Measurements from ENCODE around the gene PRKCH. TPM values are rescaled to one million over a fixed set of nuclear protein-coding genes. Genes with fewer than 3 reads are reported as not detected.

PRKCH gene
- total RNA-seq, 2 donors from 2014 or later, result 18.2 to 82.4 TPM

DNA sequence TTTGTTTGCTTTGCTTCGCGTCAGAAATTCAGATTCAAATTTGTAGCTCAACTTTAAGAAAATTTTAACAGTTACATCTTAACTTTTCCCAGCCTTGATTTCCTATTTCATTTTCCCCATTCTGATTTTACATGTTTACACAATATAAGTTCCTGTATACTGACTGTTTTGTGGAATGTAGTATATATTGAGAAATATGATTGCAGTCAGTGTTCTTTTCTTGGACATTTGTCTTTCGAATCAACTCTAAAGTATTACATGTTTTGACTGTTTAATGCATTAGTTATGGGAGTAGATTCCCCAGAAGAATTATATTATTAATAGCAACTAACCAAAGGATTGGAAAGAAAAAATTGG lies 48.1 kb downstream of the PRKCH start:
- Histone ChIP-seq H3K27me3 (no peaks in the 10 kb centered on the region), H3K4me1 (no peaks in the 10 kb centered on the region)
- ATAC-seq, result no peak

DNA sequence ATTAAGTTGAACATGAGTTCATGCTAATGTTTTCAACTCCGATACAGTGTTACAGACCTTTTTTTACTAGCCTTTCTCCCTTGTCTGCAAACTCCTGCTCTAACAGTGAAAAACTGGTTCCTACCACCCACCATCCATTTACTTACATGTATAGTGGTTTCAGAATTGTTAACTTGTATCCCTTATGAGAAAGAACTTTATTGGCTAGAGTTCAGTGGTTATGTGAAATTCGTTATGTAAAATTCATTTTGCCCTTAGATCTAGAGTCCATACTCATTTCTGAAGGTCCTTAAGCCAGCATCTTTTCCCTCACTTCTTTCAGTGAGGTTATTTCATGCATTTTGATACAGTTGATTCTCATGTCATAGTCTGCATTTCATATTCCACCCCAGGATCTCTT lies 51.0 kb downstream of the PRKCH start:
- 89 to 93% methylated on average over 2 of the region's 2 CpGs for WGBS, 2 donors
- DNase-seq, result no peak
- no peaks in the 10 kb centered on the region for H3K27me3 ChIP-seq
- no peaks in the 10 kb centered on the region for H3K36me3 ChIP-seq (replicated peaks in 1 of 2; ENCODE audit: insufficient read depth in 1 of 2, low read depth in 2 of 2)
- H3K27ac ChIP-seq, result no peak overlapping the region
- TF ChIP-seq, protein P1, sequence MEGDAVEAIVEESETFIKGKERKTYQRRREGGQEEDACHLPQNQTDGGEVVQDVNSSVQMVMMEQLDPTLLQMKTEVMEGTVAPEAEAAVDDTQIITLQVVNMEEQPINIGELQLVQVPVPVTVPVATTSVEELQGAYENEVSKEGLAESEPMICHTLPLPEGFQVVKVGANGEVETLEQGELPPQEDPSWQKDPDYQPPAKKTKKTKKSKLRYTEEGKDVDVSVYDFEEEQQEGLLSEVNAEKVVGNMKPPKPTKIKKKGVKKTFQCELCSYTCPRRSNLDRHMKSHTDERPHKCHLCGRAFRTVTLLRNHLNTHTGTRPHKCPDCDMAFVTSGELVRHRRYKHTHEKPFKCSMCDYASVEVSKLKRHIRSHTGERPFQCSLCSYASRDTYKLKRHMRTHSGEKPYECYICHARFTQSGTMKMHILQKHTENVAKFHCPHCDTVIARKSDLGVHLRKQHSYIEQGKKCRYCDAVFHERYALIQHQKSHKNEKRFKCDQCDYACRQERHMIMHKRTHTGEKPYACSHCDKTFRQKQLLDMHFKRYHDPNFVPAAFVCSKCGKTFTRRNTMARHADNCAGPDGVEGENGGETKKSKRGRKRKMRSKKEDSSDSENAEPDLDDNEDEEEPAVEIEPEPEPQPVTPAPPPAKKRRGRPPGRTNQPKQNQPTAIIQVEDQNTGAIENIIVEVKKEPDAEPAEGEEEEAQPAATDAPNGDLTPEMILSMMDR (IDR thresholded peaks at IDR 0.05), result no peak
- TF ChIP-seq POLR2A (IDR thresholded peaks at IDR 0.05), result no peak
- no peak for ATAC-seq
- no peak overlapping the region for H3K4me3 ChIP-seq
- intact Hi-C loops (cut with DNase I), result no loop called here
- H3K9me3 ChIP-seq, result peaks cover 0 to 19% (median 0%) of the 10 kb centered on the region in 3 donors
- no peaks in the 10 kb centered on the region for H3K4me1 ChIP-seq

More for the DNA sequence above, 48.1 kb downstream of the PRKCH start:
- 76 to 82% methylated on average over 3 of the region's 3 CpGs for WGBS, 2 donors
- intact Hi-C loops (cut with DNase I), result no loop called here
- Histone ChIP-seq H3K27ac (no peak overlapping the region), H3K9me3 (peaks cover 0 to 14% (median 0%) of the 10 kb centered on the region in 3 donors), H3K36me3 (replicated peaks in 1 of 2; ENCODE audit: insufficient read depth in 1 of 2, low read depth in 2 of 2) (no peaks in the 10 kb centered on the region), H3K4me3 (no peak overlapping the region)
- DNase-seq, result no peak
- no peak for TF ChIP-seq POLR2A (IDR thresholded peaks at IDR 0.05)
- TF ChIP-seq, protein P1 (IDR thresholded peaks at IDR 0.05), result no peak

DNA sequence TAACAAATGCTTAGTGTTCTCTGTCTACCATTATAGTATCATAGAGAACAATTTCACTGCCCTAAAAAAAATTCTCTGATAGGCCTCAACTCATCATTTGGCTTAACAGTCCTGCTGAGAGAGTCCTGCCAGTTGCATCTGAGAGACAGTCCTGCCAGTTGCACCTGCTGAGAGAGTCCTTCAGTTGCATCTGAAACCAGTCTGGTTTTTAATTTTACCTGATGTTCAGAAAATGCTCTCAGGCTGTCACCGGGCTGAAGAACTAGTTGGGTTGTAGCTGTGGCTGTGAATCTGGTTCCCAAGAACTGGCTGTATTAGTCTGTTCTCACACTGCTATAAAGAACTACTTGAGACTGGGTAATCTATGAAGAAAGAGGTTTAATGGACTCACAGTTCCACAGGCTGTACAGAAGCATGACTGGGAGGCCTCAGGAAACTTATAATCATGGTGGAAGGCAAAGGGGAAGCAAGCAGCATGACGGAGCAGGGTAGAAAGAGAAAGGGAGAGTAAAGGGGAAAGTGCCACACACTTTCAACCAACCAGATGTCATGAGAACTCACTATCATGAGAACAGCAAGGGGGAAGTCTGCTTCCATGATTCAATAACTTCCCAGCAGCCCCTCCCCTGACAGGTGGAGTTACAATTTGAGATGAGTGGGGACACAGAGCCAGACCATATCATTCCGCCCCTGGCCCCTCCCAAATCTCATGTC lies 51.6 kb downstream of the PRKCH start:
- no peak for DNase-seq
- Histone ChIP-seq H3K27ac (no peak overlapping the region), H3K36me3 (replicated peaks in 1 of 2; ENCODE audit: insufficient read depth in 1 of 2, low read depth in 2 of 2) (no peaks in the 10 kb centered on the region), H3K4me3 (no peak overlapping the region), H3K9me3 (peaks cover 0 to 19% (median 0%) of the 10 kb centered on the region in 3 donors), H3K27me3 (no peaks in the 10 kb centered on the region), H3K4me1 (no peaks in the 10 kb centered on the region)
- no peak for TF ChIP-seq POLR2A (IDR thresholded peaks at IDR 0.05)
- TF ChIP-seq, protein P1 (IDR thresholded peaks at IDR 0.05), result no peak
- intact Hi-C loops (cut with DNase I), result no loop called here
- 86 to 95% methylated on average over 3 of the region's 3 CpGs for WGBS, 2 donors
- ATAC-seq, result no peak

DNA sequence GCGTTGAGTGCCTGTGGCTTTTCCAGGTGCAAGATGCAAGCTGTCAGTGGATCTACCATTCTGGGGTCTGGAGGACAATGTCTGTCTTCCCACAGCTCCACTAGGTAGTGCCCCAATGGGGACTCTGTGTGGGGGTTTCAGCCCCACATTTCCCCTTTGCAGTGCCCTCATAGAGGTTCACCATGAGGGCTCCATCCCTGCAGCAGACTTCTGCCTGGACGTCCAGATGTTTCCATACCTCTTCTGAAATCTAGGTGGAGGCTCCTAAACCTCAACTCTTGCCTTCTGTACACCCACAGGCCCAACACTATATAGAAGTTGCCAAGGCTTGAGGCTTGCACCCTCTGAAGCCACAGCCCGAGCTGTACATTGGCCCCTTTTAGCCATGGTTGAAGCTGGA lies 52.9 kb downstream of the PRKCH start:
- Histone ChIP-seq H3K4me3 (no peak overlapping the region), H3K36me3 (replicated peaks in 1 of 2; ENCODE audit: insufficient read depth in 1 of 2, low read depth in 2 of 2) (no peaks in the 10 kb centered on the region), H3K9me3 (peaks cover 0 to 19% (median 0%) of the 10 kb centered on the region in 3 donors), H3K27ac (no peak overlapping the region), H3K27me3 (no peaks in the 10 kb centered on the region), H3K4me1 (no peaks in the 10 kb centered on the region)
- intact Hi-C loops (cut with DNase I), result no loop called here
- TF ChIP-seq, protein P1 (IDR thresholded peaks at IDR 0.05), result no peak
- TF ChIP-seq POLR2A (IDR thresholded peaks at IDR 0.05), result no peak
- ATAC-seq (no peak), DNase-seq (no peak)
- WGBS, 2 donors, result 83 to 86% methylated on average over 3 of the region's 3 CpGs

DNA sequence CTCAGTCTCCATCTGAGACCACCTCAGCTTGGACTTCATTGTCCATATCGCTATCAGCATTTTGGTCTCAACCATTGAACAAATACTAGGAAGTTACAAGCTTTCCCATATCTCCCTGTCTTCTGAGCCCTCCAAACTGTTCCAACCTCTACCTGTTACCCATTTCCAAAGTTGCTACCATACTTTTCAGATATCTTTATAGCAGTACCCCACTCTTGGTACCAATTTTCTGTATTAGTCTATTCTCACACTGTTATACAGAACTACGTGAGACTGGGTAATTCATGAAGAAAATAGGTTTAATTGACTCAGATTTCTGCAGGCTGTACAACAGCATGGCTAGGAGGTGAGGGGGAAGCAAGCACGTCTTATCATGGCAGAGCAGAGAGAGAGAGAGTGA lies 53.8 kb downstream of the PRKCH start:
- peaks cover 0 to 19% (median 0%) of the 10 kb centered on the region in 3 donors for H3K9me3 ChIP-seq
- TF ChIP-seq POLR2A (IDR thresholded peaks at IDR 0.05), result no peak
- no peak for ATAC-seq
- WGBS, 2 donors, result 93 to 97% methylated on average over 3 of the region's 3 CpGs
- H3K4me3 ChIP-seq, result no peak overlapping the region
- intact Hi-C loops (cut with DNase I), result no loop called here
- no peaks in the 10 kb centered on the region for H3K27me3 ChIP-seq
- H3K27ac ChIP-seq, result no peak overlapping the region
- H3K4me1 ChIP-seq, result no peaks in the 10 kb centered on the region
- no peak for DNase-seq
- no peaks in the 10 kb centered on the region for H3K36me3 ChIP-seq (replicated peaks in 1 of 2; ENCODE audit: insufficient read depth in 1 of 2, low read depth in 2 of 2)

All from body of pancreas (tissue), 4 donors.